ENCODE measurements around the gene RTN4RL2.

- TF ChIP-seq, protein P1, sequence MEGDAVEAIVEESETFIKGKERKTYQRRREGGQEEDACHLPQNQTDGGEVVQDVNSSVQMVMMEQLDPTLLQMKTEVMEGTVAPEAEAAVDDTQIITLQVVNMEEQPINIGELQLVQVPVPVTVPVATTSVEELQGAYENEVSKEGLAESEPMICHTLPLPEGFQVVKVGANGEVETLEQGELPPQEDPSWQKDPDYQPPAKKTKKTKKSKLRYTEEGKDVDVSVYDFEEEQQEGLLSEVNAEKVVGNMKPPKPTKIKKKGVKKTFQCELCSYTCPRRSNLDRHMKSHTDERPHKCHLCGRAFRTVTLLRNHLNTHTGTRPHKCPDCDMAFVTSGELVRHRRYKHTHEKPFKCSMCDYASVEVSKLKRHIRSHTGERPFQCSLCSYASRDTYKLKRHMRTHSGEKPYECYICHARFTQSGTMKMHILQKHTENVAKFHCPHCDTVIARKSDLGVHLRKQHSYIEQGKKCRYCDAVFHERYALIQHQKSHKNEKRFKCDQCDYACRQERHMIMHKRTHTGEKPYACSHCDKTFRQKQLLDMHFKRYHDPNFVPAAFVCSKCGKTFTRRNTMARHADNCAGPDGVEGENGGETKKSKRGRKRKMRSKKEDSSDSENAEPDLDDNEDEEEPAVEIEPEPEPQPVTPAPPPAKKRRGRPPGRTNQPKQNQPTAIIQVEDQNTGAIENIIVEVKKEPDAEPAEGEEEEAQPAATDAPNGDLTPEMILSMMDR (IDR thresholded peaks at IDR 0.05; ENCODE audit: insufficient read depth, low read length, poor library complexity, severe bottlenecking), result peak; percentile 86
- TF ChIP-seq EZH2phosphoT487 (conservative IDR thresholded peaks at IDR 0.05; ENCODE audit: low read length), result no peak
These were observed 33.5 kb downstream of the RTN4RL2 start for GRCh38 chr11:57493507-57494503.

Data from SU-DHL-6 (cell line).